MM.1S (cell line): ENCODE results near the gene DCD.

Experiments
- EZH2 ChIP-seq: fragments of 300-600 bp; sonication (generic); optimal IDR thresholded peaks from 2 replicates; pipeline ENCODE3; 2017; ENCODE audit warnings: low read depth, mild to moderate bottlenecking, antibody characterized with exemption, low read length, mixed read lengths
- EZH2phosphoT487 ChIP-seq: fragments of 300-600 bp; sonication (generic); IDR thresholded peaks from 2 replicates; pipeline ENCODE4 v1.6.1; 2018; ENCODE audit warnings: antibody characterized with exemption, low read length
- TF ChIP-seq, protein P1 (sequence below): fragments of 300-600 bp; sonication (generic); IDR thresholded peaks from 2 replicates; pipeline ENCODE4 v1.5.1; 2016; ENCODE audit warnings: antibody characterized with exemption, low read length, mixed read lengths

DNA sequence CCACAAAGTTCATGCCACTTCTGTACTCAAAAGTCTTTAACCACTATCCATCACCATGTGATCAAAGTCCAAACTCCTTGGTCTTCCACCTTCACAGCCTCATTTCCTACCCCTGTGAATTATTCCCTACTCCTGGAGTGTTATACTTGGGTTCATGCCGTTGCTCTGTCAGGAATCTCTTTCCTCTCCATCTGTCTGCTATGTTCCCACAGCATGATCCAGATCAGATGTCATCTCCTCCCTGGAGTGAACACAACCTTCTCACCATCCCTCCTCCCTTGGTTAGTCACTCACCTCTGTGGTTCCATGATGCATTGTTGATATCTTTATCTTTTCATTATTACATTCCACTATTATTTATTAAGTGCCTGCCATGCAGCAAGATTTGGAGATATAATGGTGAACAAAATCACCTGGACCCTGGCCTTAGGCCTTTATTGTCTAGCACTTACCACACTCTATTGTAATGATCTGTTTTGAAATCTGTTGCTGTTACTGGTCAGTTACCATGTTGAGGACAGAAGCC is 35.9 kb downstream of the DCD start:
- TF ChIP-seq EZH2 (no peak), EZH2phosphoT487 (no peak)
- TF ChIP-seq, protein P1, sequence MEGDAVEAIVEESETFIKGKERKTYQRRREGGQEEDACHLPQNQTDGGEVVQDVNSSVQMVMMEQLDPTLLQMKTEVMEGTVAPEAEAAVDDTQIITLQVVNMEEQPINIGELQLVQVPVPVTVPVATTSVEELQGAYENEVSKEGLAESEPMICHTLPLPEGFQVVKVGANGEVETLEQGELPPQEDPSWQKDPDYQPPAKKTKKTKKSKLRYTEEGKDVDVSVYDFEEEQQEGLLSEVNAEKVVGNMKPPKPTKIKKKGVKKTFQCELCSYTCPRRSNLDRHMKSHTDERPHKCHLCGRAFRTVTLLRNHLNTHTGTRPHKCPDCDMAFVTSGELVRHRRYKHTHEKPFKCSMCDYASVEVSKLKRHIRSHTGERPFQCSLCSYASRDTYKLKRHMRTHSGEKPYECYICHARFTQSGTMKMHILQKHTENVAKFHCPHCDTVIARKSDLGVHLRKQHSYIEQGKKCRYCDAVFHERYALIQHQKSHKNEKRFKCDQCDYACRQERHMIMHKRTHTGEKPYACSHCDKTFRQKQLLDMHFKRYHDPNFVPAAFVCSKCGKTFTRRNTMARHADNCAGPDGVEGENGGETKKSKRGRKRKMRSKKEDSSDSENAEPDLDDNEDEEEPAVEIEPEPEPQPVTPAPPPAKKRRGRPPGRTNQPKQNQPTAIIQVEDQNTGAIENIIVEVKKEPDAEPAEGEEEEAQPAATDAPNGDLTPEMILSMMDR: no peak
